Spleen (tissue), 7 donors: Measurements from ENCODE around the gene RPS6KA2.

ENCODE experiments used
- CTCF ChIP-seq, 11 experiments: fragments of 200-600 bp in 7 of 11; fragments of 450-650 bp in 4 of 11; sonication (generic) in 4 of 11; IDR thresholded peaks in 8 of 11; conservative IDR thresholded peaks in 3 of 11; 1 replicate in 7 of 11; 2 replicates in 4 of 11; pipeline versions ENCODE4 v1.4.0 to v1.8.0; 2016 to 2021; ENCODE audit warnings: antibody characterized with exemption in 11 of 11, inconsistent platforms in 4 of 11, mild to moderate bottlenecking in 1 of 11
- POLR2AphosphoS5 ChIP-seq, 3 donors: sonication (generic); formaldehyde crosslinking; IDR thresholded peaks; one replicate each; pipeline ENCODE4 v1.5.1; 2017; ENCODE audit warnings: antibody characterized with exemption in 3 of 3
- donor health status: DM: no; HTN: no; CAD: no; lungs with moderate emphysema.
- donor health status: DM: no; HTN: no; CAD: no.
- donor health status: DM: no; HTN: no; CAD: no.

- TF ChIP-seq CTCF (IDR thresholded peaks at IDR 0.05 in 8 of 11, conservative IDR thresholded peaks at IDR 0.05 in 3 of 11) (no peak), POLR2AphosphoS5 (IDR thresholded peaks at IDR 0.05) (no peak)
These were observed 36.0 kb downstream of the RPS6KA2 start for GRCh38 chr6:166591026-166591425.
